H1 (cell line): ENCODE data around the gene LCOR.

Source experiments
- ATF3 ChIP-seq: IDR thresholded peaks from 2 replicates; pipeline ENCODE4 v1.6.1; 2011; ENCODE audit warnings: low read depth, mild to moderate bottlenecking, low read length; ENCODE audit not compliant: insufficient read depth
- CTCF ChIP-seq, 3 experiments: IDR thresholded peaks; 1 replicate in 2 of 3; 2 replicates in 1 of 3; pipeline versions ENCODE4 v1.5.1 to v1.6.1; 2011; ENCODE audit warnings: low read length in 3 of 3, mild to moderate bottlenecking in 3 of 3, inconsistent platforms in 2 of 3, low read depth in 1 of 3, moderate library complexity in 1 of 3; ENCODE audit not compliant: insufficient read depth in 1 of 3; ENCODE audit errors: control extremely low read depth in 1 of 3
- EZH2 ChIP-seq: fragments of 200-600 bp; sonication (generic); IDR thresholded peaks from 2 replicates; pipeline ENCODE4 v1.7.1; 2012; ENCODE audit warnings: low read depth, mild to moderate bottlenecking, moderate library complexity, low read length, inconsistent platforms; ENCODE audit not compliant: severe bottlenecking
- POLR2A ChIP-seq, 2 experiments: IDR thresholded peaks; 1 replicate in 1 of 2; 2 replicates in 1 of 2; pipeline ENCODE4 v1.6.1; 2011; ENCODE audit warnings: low read depth in 2 of 2, low read length in 2 of 2, mild to moderate bottlenecking in 2 of 2; ENCODE audit errors: control extremely low read depth in 1 of 2
- POLR2AphosphoS5 ChIP-seq: IDR thresholded peaks from 2 replicates; pipeline ENCODE4 v1.6.1; 2011; ENCODE audit warnings: low read depth, low read length
- RFX5 ChIP-seq: IDR thresholded peaks from 2 replicates; pipeline ENCODE4 v1.6.1; 2011; ENCODE audit warnings: low read depth, low read length, improper control_type of control experiment, borderline replicate concordance
- TEAD4 ChIP-seq: IDR thresholded peaks from 2 replicates; pipeline ENCODE4 v1.6.1; 2012; ENCODE audit warnings: low read depth, low read length, inconsistent platforms, mixed read lengths
- ZNF274 ChIP-seq: IDR thresholded peaks from 2 replicates; pipeline ENCODE4 v1.7.0; 2012; ENCODE audit warnings: low read length, borderline replicate concordance; ENCODE audit errors: extremely low read depth

- no peak for TF ChIP-seq RFX5
- peak; percentile 49 to 85 (median 72); a peak in 3 of 4 replicates for TF ChIP-seq CTCF (IDR thresholded peaks at IDR 0.05; ENCODE audit: control extremely low read depth in 1 of 3, insufficient read depth in 1 of 3, low read depth in 1 of 3, low read length in 3 of 3)
- TF ChIP-seq ZNF274: no peak
- no peak for TF ChIP-seq POLR2A (IDR thresholded peaks at IDR 0.05; ENCODE audit: control extremely low read depth in 1 of 2, low read depth in 2 of 2, low read length in 2 of 2)
- TF ChIP-seq ATF3: no peak
- no peak for TF ChIP-seq EZH2
- TF ChIP-seq TEAD4: no peak
- no peak for TF ChIP-seq POLR2AphosphoS5
These were observed 42.5 kb upstream of the LCOR start for GRCh38 chr10:96789571-96790108.
